Hepatocyte (in vitro differentiated cells): ENCODE measurements around the gene SLCO2B1. TPM values are rescaled to one million over a fixed set of nuclear protein-coding genes. Genes with fewer than 3 reads are reported as not detected.
A peak's percentile ranks its signal among the peaks of the same experiment; 100 is the strongest.

Experiments used
- DNase-seq: peaks from one replicate; pipeline ENCODE4 v3.0.0-alpha.2; 2016; ENCODE audit warnings: low spot score
- H2AFZ ChIP-seq: fragments of 200-600 bp; sonication (generic); 2 replicates; pipeline ENCODE4 v1.6.0; 2016; ENCODE audit warnings: antibody characterized with exemption, mild to moderate bottlenecking
- H3K27ac ChIP-seq: fragments of 200-600 bp; sonication (generic); 2 replicates; pipeline ENCODE4 v1.5.1; 2016; ENCODE audit warnings: mild to moderate bottlenecking
- H3K27me3 ChIP-seq: fragments of 200-600 bp; sonication (generic); 2 replicates; pipeline ENCODE4 v1.6.1; 2016
- H3K36me3 ChIP-seq: fragments of 200-600 bp; sonication (generic); replicated peaks from 2 replicates; pipeline ENCODE4 v1.5.1; 2016; ENCODE audit warnings: low read depth; ENCODE audit not compliant: insufficient read depth
- H3K4me1 ChIP-seq: fragments of 200-600 bp; sonication (generic); 2 replicates; pipeline ENCODE4 v1.5.1; 2016; ENCODE audit warnings: mild to moderate bottlenecking, moderate library complexity; ENCODE audit not compliant: insufficient read depth
- H3K4me2 ChIP-seq: fragments of 200-600 bp; sonication (generic); 2 replicates; pipeline ENCODE4 v1.6.0; 2016
- H3K4me3 ChIP-seq: fragments of 200-600 bp; sonication (generic); 2 replicates; pipeline ENCODE4 v1.5.1; 2016; ENCODE audit warnings: mild to moderate bottlenecking
- H3K79me2 ChIP-seq: fragments of 200-600 bp; sonication (generic); 2 replicates; pipeline ENCODE4 v1.6.0; 2017; ENCODE audit warnings: mild to moderate bottlenecking
- H3K9me2 ChIP-seq: fragments of 200-600 bp; sonication (generic); replicated peaks from 2 replicates; pipeline ENCODE4 v1.6.0; 2017; ENCODE audit warnings: mild to moderate bottlenecking; ENCODE audit not compliant: insufficient read depth
- H3K9me3 ChIP-seq: fragments of 200-600 bp; sonication (generic); 2 replicates; pipeline ENCODE4 v1.5.1; 2016; ENCODE audit warnings: low read depth, mild to moderate bottlenecking
- H4K20me1 ChIP-seq: fragments of 200-600 bp; sonication (generic); 2 replicates; pipeline ENCODE4 v1.6.0; 2016; ENCODE audit warnings: mild to moderate bottlenecking; ENCODE audit not compliant: insufficient read depth, poor library complexity, severe bottlenecking
- CTCF ChIP-seq: fragments of 200-600 bp; sonication (generic); IDR thresholded peaks from 2 replicates; pipeline ENCODE4 v1.5.1; 2016; ENCODE audit warnings: antibody characterized with exemption, mild to moderate bottlenecking; ENCODE audit not compliant: poor library complexity
- EZH2 ChIP-seq: fragments of 200-600 bp; sonication (generic); IDR thresholded peaks from 2 replicates; pipeline ENCODE4 v1.6.1; 2016; ENCODE audit warnings: antibody characterized with exemption, mild to moderate bottlenecking, borderline replicate concordance
- EZH2phosphoT487 ChIP-seq: fragments of 200-600 bp; sonication (generic); IDR thresholded peaks from one replicate; pipeline ENCODE4 v1.6.1; 2018; ENCODE audit warnings: antibody characterized with exemption, mild to moderate bottlenecking, low read depth, moderate library complexity; ENCODE audit not compliant: unreplicated experiment, severe bottlenecking
- WGBS: methylation state at CpG from one replicate; pipeline ENCODE4 v1.1.6; 2016; ENCODE audit warnings: low lambda C conversion rate; ENCODE audit errors: missing lambda C conversion rate; 5-methylcytosine and 5-hydroxymethylcytosine counted together
- polyA plus RNA-seq: library from polyadenylated mRNA; unstranded; fragments of >200 nt; fragmentation: Nextera tagmentation; extraction: Ambion mirVana; gene quantifications from 2 replicates; pipeline ENCODE4 v1.2.1, GENCODE V29; 2016
- total RNA-seq: library from RNA; depleted of rRNA; stranded (reverse); fragments of >200 nt; gene quantifications from 2 replicates; pipeline ENCODE4 v1.2.3, GENCODE V29; 2014

SLCO2B1 gene
- total and polyA plus RNA-seq, 2 experiments from 2014 or later = 51.6 to 79.2 TPM

GRCh38 chr11:75205564-75206020 lies 54.7 kb downstream of the SLCO2B1 start:
- peaks cover 9% of the 10 kb centered on the region for H3K4me1 ChIP-seq

GRCh38 chr11:75208446-75208845 lies 57.5 kb downstream of the SLCO2B1 start:
- Histone ChIP-seq H3K4me1 (peaks cover 9% of the 10 kb centered on the region), H2AFZ (no peak overlapping the region), H3K4me3 (no peak overlapping the region), H3K36me3 (no peaks in the 10 kb centered on the region), H4K20me1 (no peaks in the 10 kb centered on the region), H3K27ac (no peak overlapping the region), H3K9me3 (no peaks in the 10 kb centered on the region), H3K79me2 (no peaks in the 10 kb centered on the region), H3K27me3 (no peaks in the 10 kb centered on the region), H3K4me2 (no peak overlapping the region), H3K9me2 (no peaks in the 10 kb centered on the region)
- 62% methylated on average over 2 of the region's 2 CpGs for WGBS
- TF ChIP-seq CTCF (no peak), EZH2 (no peak), EZH2phosphoT487 (no peak)
- DNase-seq = no peak

More at GRCh38 chr11:75205564-75206020, 54.7 kb downstream of the SLCO2B1 start:
- Histone ChIP-seq H3K27ac (peak overlapping the region; percentile 89), H3K4me3 (no peak overlapping the region), H2AFZ (no peak overlapping the region), H3K36me3 (no peaks in the 10 kb centered on the region), H3K27me3 (no peaks in the 10 kb centered on the region), H3K9me2 (no peaks in the 10 kb centered on the region), H3K9me3 (no peaks in the 10 kb centered on the region), H3K4me2 (no peak overlapping the region), H3K79me2 (no peaks in the 10 kb centered on the region), H4K20me1 (no peaks in the 10 kb centered on the region)
- peak; percentile 38 for DNase-seq
- 57% methylated on average over 5 of the region's 5 CpGs for WGBS
- TF ChIP-seq EZH2phosphoT487 = no peak
- TF ChIP-seq EZH2 = no peak
- no peak for TF ChIP-seq CTCF

- Histone ChIP-seq H3K36me3 (no peaks in the 10 kb centered on the region), H3K4me2 (no peak overlapping the region), H4K20me1 (no peaks in the 10 kb centered on the region), H2AFZ (no peak overlapping the region), H3K27me3 (peaks cover 4% of the 10 kb centered on the region), H3K27ac (no peak overlapping the region), H3K4me3 (no peak overlapping the region), H3K79me2 (no peaks in the 10 kb centered on the region), H3K9me2 (no peaks in the 10 kb centered on the region), H3K4me1 (no peaks in the 10 kb centered on the region), H3K9me3 (no peaks in the 10 kb centered on the region)
- TF ChIP-seq CTCF (no peak), EZH2 (no peak), EZH2phosphoT487 (no peak)
- WGBS = 81% methylated on average over 5 of the region's 5 CpGs
- DNase-seq = no peak
Measured at GRCh38 chr11:75212411-75212810, 61.5 kb downstream of the SLCO2B1 start.

GRCh38 chr11:75214411-75214821 lies 63.5 kb downstream of the SLCO2B1 start:
- Histone ChIP-seq H3K9me3 (no peaks in the 10 kb centered on the region), H3K4me2 (no peak overlapping the region), H3K27me3 (peaks cover 15% of the 10 kb centered on the region), H3K79me2 (no peaks in the 10 kb centered on the region), H4K20me1 (no peaks in the 10 kb centered on the region), H3K4me1 (no peaks in the 10 kb centered on the region), H3K36me3 (no peaks in the 10 kb centered on the region), H3K27ac (no peak overlapping the region), H3K9me2 (no peaks in the 10 kb centered on the region), H2AFZ (no peak overlapping the region), H3K4me3 (no peak overlapping the region)
- TF ChIP-seq EZH2phosphoT487 (no peak), CTCF (peak; percentile 27), EZH2 (no peak)
- DNase-seq = peak; percentile 93
- 7% methylated on average over 8 of the region's 8 CpGs for WGBS
